HG03039 (cell line): ENCODE results near the gene EIF4G3.
"Not testable (repeated sequence)": the region's sequence is repeated elsewhere in the genome, so short reads cannot be mapped to it uniquely, and the experiment has no call there.

Experiments
- ATAC-seq: cut with Tn5 transposase; IDR thresholded peaks from one replicate; pipeline ENCODE4 v1.9.1; 2021; ENCODE audit warnings: mild to moderate bottlenecking, moderate library complexity; ENCODE audit not compliant: unreplicated experiment

The EIF4G3 gene

DNA sequence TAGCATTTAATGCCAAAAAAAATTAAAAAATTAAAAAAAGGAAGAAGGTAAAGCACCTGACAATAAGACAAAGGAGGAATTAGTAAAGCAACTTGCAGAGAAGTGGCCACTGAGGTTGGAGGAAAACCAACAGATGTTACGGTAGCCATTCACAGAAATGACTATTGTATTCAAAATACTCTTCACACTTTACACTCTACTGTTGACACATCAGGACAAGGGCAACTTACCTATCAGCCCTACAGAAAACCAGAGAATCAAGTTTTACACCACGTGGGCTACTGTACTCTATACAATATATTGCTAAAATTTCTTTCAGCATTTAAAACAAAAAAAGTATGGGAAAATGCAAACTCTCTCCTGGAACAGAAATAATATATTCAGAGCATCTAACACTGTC is 70.0 kb downstream of the EIF4G3 start:
- ATAC-seq, result no peak

GRCh38 chr1:21106238-21106637 is 70.5 kb downstream of the EIF4G3 start:
- no peak for ATAC-seq

DNA sequence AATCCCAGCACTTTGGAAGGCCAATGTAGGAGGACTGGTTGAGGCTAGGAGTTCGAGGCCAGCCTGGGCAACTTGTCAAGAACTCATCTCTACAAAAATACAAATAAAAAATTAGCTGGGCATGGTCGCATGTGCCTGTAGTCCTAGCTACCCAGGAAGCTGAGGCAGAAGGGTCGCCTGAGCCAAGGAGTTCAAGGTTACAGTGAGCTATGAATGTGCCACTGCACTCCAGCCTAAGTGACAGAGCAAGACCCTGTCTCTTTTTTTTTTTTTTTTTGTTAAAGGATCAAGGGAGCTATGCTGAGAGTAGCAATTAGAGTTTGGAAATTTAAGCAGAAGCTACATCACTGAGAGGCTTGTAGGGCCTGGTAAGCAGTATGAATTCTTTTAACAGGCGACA is 70.9 kb downstream of the EIF4G3 start:
- no peak for ATAC-seq

DNA sequence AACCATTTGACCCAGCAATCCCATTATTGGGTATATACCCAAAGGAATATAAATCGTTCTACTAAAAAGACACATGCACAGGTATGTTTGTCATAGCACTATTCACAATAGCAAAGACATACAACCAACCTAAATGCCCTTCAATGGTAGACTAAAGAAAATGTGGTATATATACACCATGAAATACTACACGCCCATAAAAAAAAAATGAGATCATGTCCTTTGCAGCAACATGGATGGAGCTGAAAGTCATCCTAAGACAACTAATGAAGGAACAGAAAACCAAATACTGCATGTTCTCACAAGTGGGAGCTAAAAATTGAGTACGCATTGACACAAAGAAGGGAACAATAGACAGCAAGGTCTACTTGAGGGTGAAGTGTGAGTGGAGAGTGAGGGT is 72.0 kb downstream of the EIF4G3 start:
- ATAC-seq, result no peak

- ATAC-seq, result no peak
These were observed 76.2 kb downstream of the EIF4G3 start for GRCh38 chr1:21100481-21100921.

- ATAC-seq, result no peak
These were observed 76.9 kb downstream of the EIF4G3 start for GRCh38 chr1:21099869-21100131.

GRCh38 chr1:21099034-21099868 is 77.4 kb downstream of the EIF4G3 start:
- no peak for ATAC-seq

DNA sequence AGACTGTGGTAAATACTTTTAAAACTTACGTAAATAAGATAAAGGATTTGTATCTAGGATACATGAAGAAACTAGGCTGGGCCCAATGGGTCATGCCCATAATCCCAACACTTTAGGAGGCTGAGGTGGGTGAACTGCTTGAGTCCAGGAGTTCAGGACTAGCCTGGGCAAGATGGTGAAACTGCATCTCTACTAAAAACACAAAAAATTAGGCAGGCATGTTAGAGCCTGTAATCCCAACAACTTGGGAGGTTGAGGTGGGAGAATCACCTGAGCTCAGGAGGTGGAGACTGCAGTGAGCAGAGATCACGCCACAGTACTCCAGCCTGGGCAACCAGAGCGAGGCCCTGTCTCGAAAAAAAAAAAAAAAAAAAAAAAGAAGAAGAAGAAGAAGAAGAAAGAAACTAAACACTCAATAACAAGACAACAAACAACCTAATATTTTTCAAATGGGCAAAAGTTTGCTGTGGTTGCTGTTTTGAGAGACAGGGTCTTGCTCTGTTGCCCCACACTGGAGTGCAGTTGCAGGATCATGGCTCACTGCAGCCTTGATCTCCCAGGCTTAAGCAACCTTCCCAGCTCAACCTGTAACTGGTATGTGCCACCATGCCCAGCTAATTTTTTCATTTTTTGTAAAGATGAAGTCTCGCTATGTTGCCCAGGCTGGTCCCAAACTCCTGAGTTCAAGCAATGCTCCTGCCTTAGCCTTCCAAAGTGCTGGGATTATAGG is 78.3 kb downstream of the EIF4G3 start:
- no peak for ATAC-seq

DNA sequence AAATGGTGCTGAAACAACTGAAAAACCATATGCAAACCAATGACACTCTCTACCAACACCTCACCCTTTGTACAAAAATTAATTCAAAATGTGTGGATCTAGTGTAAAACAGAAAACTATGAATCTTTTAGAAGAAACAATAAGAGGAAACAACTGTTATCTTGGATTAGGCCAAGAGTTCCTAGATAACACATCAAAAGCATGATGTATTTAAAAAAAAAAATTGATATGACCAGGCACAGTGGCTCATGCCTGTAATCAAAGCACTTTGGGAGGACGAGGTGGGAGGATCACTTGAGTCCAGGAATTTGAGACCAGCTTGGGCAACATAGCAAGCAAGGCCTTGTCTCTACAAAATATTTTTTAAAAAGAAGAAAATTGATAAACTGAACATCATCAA is 79.0 kb downstream of the EIF4G3 start:
- no peak for ATAC-seq

DNA sequence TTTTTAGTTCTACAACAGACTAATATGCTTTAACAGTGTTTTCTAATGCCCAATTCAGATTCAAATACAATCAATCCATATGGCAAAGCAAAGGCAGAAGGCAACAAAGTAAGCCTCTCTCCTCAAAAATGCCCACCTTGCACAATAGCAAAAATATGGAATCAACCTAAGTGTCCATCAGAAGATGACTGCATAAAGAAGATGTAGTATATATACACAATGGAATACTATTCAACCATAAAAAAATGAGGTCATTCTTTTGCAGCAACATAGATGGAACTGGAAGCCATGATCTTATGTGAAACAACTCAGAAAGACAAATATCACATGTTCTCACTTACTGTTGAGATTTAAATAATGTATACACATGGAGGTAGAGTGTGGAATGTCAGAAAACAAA is 80.7 kb downstream of the EIF4G3 start:
- no peak for ATAC-seq

- ATAC-seq, result not testable (repeated sequence)
These were observed 82.4 kb downstream of the EIF4G3 start for GRCh38 chr1:21094282-21094681.

- ATAC-seq, result not testable (repeated sequence)
These were observed 83.3 kb downstream of the EIF4G3 start for GRCh38 chr1:21093271-21093958.

DNA sequence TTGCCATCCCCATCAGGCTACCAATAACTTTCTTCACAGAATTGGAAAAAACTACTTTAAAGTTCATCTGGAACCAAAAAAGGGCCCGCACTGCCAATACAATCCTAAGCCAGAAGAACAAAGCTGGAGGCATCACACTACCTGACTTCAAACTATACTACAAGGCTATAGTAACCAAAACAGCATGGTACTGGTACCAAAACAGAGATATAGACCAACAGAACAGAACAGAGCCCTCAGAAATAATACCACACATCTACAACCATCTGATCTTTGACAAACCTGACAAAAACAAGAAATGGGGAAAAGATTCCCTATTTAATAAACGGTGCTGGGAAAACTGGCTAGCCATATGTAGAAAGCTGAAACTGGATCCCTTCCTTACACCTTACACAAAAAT is 84.2 kb downstream of the EIF4G3 start:
- not testable (repeated sequence) for ATAC-seq

DNA sequence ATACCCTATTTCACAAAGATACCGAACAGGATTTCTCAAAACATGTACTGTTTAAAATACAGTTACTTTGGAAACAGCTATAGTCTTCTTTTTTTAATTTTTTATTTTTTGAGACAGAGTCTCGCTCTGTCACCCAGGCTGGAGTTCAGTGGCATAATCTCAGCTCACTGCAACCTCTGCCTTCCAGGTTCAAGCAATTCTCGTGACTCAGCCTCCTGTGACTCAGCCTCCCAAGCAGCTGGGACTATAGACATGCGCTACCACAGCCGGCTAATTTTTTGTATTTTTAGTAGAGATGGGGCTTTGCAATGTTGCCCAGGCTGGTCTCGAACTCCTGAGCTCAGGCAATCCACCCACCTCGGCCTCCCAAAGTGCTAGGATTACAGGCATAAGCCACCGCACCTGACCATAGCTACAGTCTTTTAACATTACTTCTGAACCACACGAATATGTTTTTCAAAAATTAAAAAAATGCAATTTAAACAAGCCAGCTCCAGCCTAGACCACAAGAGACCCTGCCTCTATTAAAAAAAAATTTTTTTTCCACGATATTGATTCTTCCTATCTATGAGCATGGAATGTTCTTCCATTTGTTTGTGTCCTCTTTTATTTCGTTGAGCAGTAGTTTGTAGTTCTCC is 85.5 kb downstream of the EIF4G3 start:
- not testable (repeated sequence) for ATAC-seq

- ATAC-seq, result no peak
These were observed 86.2 kb downstream of the EIF4G3 start for GRCh38 chr1:21090463-21090862.

DNA sequence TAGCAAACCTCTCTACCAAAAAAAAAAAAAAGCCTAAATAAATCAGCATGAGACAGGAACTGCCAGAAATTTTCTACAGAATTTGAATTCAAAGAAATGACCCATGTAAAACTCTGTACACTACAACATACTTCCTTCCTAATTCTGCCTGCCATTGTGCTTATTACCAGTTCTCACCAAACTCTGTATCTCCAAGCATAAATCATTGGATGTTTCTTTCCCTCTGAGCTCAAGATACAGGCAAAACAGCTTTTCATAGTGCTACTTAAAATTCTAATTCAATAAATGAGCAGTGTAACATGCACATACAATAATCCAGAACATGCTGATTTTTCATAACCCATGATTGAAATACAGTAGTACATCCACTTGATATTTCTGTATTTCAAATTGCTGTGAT is 87.0 kb downstream of the EIF4G3 start:
- ATAC-seq, result no peak

- no peak for ATAC-seq
These were observed 87.4 kb downstream of the EIF4G3 start for GRCh38 chr1:21089299-21089698.

DNA sequence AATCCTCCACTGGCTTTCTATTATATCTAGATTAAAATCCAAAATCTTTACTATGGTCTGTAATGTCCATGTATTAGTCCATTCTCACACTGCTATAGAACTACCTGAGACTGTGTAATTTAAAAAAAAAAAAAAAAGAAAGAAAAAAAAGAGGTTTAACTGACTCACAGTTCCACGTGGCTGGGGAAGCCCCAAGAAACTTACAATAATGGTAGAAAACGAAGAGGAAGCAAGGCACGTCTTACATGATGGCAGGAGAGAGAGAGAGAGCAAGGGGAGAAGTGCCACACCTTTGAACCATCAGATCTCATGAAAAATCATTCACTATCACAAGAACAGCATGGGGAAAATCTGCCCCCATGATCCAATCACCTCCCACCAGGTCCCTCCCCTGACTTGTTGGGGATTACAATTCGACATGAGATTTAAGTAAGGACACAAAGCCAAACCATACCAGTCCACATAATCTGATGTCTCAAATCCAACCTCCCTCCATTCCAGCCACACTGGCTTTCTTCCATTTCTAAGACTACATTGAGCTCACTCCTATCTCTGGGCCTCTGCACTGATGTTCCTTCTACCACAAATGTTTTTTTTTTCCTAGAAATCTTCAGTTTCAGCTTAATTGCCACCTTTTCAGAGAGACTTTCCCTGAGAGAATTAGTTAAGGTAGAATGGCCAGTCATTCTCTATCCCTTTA is 92.4 kb downstream of the EIF4G3 start:
- ATAC-seq, result no peak

DNA sequence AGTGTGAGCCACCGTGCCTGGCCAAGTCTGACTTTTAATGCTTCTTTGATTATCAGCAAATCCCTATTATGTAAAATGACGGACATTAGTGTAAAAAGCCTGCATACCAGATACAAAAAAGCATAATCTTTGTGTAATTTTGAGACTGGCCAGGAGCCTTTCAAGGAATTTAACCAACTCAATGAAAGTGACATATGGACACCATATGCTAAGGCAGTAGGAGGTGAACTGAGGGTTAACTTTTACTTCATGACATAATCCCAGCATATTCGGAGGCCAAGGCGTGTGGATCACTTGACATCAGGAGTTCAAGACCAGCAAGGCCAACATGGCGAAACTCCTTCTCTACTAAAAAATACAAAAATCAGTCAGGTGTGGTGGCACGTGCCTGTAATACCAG is 94.6 kb downstream of the EIF4G3 start:
- no peak for ATAC-seq

DNA sequence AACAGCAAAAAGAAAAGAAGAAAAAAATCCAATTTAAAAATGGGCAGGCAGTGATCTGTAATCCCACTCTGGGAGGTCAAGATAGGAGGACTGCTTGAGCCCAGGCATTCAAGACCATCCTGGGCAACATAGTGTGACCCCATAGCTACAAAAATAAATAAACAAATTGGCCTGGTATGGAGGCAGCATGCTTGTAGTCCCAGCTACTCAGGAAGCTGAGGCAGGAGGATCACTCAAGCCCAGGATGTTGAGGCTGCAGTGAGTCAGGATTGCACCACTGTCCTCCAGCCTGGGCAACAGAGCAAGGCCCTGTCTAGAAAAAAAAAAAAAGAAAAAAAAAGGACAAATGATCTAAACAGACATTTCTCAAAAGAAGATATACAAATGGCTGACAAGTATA is 99.6 kb downstream of the EIF4G3 start:
- ATAC-seq, result no peak

DNA sequence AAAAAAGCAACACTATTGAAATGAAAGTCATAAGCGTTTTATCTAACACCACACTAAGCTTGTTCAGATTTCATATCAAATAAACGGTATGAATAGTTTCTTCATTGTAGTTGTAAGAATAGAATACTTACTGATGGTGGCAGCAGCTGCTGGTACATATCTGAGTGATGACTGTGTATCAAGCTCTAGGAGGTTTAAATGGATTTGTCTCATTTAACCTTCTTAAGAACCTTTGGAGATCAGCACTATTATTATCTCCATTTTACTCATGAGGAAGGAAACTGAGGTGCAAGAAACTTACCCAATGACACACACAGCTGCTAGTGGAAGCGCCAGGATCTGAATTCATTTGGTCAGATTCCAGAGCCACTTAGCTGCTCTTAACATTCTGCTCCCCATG is 104.0 kb downstream of the EIF4G3 start:
- ATAC-seq, result no peak
